ENCODE measurements around the gene TMEM54. TPM values are rescaled to one million over a fixed set of nuclear protein-coding genes. Genes with fewer than 3 reads are reported as not detected.

Gene TMEM54
- total and polyA plus RNA-seq, 10 of the 15 experiments (the other 5 are each of a cell fraction or from before 2014, with no cell fraction given), result 0.07 to 0.94 (median 0.56) TPM; not detected in 1

- TF ChIP-seq GABPA (IDR thresholded peaks at IDR 0.05; ENCODE audit: low read depth) (no peak), ZNF687 (IDR thresholded peaks at IDR 0.05) (no peak), NKRF (conservative IDR thresholded peaks at IDR 0.05) (no peak), NBN (IDR thresholded peaks at IDR 0.05) (no peak), USF1 (IDR thresholded peaks at IDR 0.05; ENCODE audit: borderline replicate concordance, extremely low read length, insufficient read depth, low read depth, low read length) (no peak), MTA3 (IDR thresholded peaks at IDR 0.05; ENCODE audit: borderline replicate concordance, low read length) (no peak), DPF2 (IDR thresholded peaks at IDR 0.05) (no peak)
Measured at GRCh38 chr1:32918179-32918578, 17.0 kb upstream of the TMEM54 start (continued).

Measured in GM12878 (cell line).